Suppressor macrophage treated with lipopolysaccharide for 4 hours (primary cell): ENCODE measurements around the gene TCIRG1.
"Not testable (repeated sequence)": the region's sequence is repeated elsewhere in the genome, so short reads cannot be mapped to it uniquely, and the experiment has no call there.

ENCODE experiments used
- DNase-seq: peaks from one replicate; pipeline ENCODE4 v3.0.0-alpha.2; 2020

TCIRG1 gene

GRCh38 chr11:68056317-68057285 lies 17.8 kb downstream of the TCIRG1 start:
- DNase-seq, result no peak

GRCh38 chr11:68057807-68058206 lies 19.0 kb downstream of the TCIRG1 start:
- no peak for DNase-seq

- DNase-seq, result peak; percentile 20
Observed at GRCh38 chr11:68061508-68061907, 22.7 kb downstream of the TCIRG1 start.

- DNase-seq, result peak; percentile 25
Observed at GRCh38 chr11:68064926-68065325, 26.1 kb downstream of the TCIRG1 start.

- DNase-seq, result no peak
Observed at GRCh38 chr11:68065841-68066240, 27.0 kb downstream of the TCIRG1 start.

GRCh38 chr11:68066742-68067141 lies 27.9 kb downstream of the TCIRG1 start:
- DNase-seq, result no peak

- DNase-seq, result no peak
Observed at GRCh38 chr11:68067991-68068390, 29.2 kb downstream of the TCIRG1 start.

- DNase-seq, result no peak
Observed at GRCh38 chr11:68071281-68072048, 32.6 kb downstream of the TCIRG1 start.

- DNase-seq, result no peak
Observed at GRCh38 chr11:68074584-68075352, 35.9 kb downstream of the TCIRG1 start.

GRCh38 chr11:68076371-68077042 lies 37.7 kb downstream of the TCIRG1 start:
- no peak for DNase-seq

GRCh38 chr11:68077617-68078582 lies 39.1 kb downstream of the TCIRG1 start:
- DNase-seq, result no peak

GRCh38 chr11:68080860-68081259 lies 42.0 kb downstream of the TCIRG1 start:
- no peak for DNase-seq

GRCh38 chr11:68081691-68082090 lies 42.9 kb downstream of the TCIRG1 start:
- no peak for DNase-seq

- no peak for DNase-seq
Observed at GRCh38 chr11:68082481-68082880, 43.7 kb downstream of the TCIRG1 start.

GRCh38 chr11:68083517-68083916 lies 44.7 kb downstream of the TCIRG1 start:
- DNase-seq, result no peak

- DNase-seq, result no peak
Observed at GRCh38 chr11:68089679-68090078, 50.9 kb downstream of the TCIRG1 start.

- no peak for DNase-seq
Observed at GRCh38 chr11:68090287-68090686, 51.5 kb downstream of the TCIRG1 start.

GRCh38 chr11:68090706-68091105 lies 51.9 kb downstream of the TCIRG1 start:
- peak; percentile 60 for DNase-seq

- DNase-seq, result no peak
Observed at GRCh38 chr11:68092411-68092810, 53.6 kb downstream of the TCIRG1 start.

- not testable (repeated sequence) for DNase-seq
Observed at GRCh38 chr11:68092946-68093345, 54.1 kb downstream of the TCIRG1 start.

GRCh38 chr11:68093565-68093964 lies 54.7 kb downstream of the TCIRG1 start:
- DNase-seq, result no peak
